ENCODE measurements around the gene GSTM3. TPM values are rescaled to one million over a fixed set of nuclear protein-coding genes. Genes with fewer than 3 reads are reported as not detected.
A peak's percentile ranks its signal among the peaks of the same experiment; 100 is the strongest.

The GSTM3 gene
- total RNA-seq, 1 donor from 2014 or later: 55.2 TPM

- H3K27me3 Mint-ChIP-seq (ENCODE audit: low read depth): no peaks in the 10 kb centered on the region
- peak overlapping the region; percentile 97 for H3K27ac Mint-ChIP-seq
- peak in 1 of 2 experiments; percentile 55 for DNase-seq (ENCODE audit: low spot score in 2 of 2, unreplicated experiment in 2 of 2)
- peaks cover 4% of the 10 kb centered on the region for H3K9me3 Mint-ChIP-seq
- no peaks in the 10 kb centered on the region for H3K36me3 Mint-ChIP-seq
- H3K4me1 Mint-ChIP-seq: peaks cover 65% of the 10 kb centered on the region
- TF ChIP-seq, protein P1, sequence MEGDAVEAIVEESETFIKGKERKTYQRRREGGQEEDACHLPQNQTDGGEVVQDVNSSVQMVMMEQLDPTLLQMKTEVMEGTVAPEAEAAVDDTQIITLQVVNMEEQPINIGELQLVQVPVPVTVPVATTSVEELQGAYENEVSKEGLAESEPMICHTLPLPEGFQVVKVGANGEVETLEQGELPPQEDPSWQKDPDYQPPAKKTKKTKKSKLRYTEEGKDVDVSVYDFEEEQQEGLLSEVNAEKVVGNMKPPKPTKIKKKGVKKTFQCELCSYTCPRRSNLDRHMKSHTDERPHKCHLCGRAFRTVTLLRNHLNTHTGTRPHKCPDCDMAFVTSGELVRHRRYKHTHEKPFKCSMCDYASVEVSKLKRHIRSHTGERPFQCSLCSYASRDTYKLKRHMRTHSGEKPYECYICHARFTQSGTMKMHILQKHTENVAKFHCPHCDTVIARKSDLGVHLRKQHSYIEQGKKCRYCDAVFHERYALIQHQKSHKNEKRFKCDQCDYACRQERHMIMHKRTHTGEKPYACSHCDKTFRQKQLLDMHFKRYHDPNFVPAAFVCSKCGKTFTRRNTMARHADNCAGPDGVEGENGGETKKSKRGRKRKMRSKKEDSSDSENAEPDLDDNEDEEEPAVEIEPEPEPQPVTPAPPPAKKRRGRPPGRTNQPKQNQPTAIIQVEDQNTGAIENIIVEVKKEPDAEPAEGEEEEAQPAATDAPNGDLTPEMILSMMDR (IDR thresholded peaks at IDR 0.05; ENCODE audit: unreplicated experiment): no peak
- H3K4me3 Mint-ChIP-seq: peak overlapping the region; percentile 26
These were observed 42.6 kb upstream of the GSTM3 start for GRCh38 chr1:109783436-109783835.

- Mint-ChIP-seq H3K9me3 (peaks cover 4% of the 10 kb centered on the region), H3K4me3 (peak overlapping the region; percentile 26), H3K27me3 (ENCODE audit: low read depth) (no peaks in the 10 kb centered on the region), H3K36me3 (no peaks in the 10 kb centered on the region), H3K4me1 (peaks cover 63% of the 10 kb centered on the region), H3K27ac (peak overlapping the region; percentile 97)
- TF ChIP-seq, protein P1 (IDR thresholded peaks at IDR 0.05; ENCODE audit: unreplicated experiment): no peak
- DNase-seq (ENCODE audit: low spot score in 2 of 2, unreplicated experiment in 2 of 2): no peak
These were observed 42.1 kb upstream of the GSTM3 start for GRCh38 chr1:109782927-109783326.

GRCh38 chr1:109782514-109782913 is 41.7 kb upstream of the GSTM3 start:
- peaks cover 4% of the 10 kb centered on the region for H3K9me3 Mint-ChIP-seq
- TF ChIP-seq, protein P1 (IDR thresholded peaks at IDR 0.05; ENCODE audit: unreplicated experiment): no peak
- H3K36me3 Mint-ChIP-seq: no peaks in the 10 kb centered on the region
- H3K27ac Mint-ChIP-seq: peak overlapping the region; percentile 97
- peaks cover 62% of the 10 kb centered on the region for H3K4me1 Mint-ChIP-seq
- no peaks in the 10 kb centered on the region for H3K27me3 Mint-ChIP-seq (ENCODE audit: low read depth)
- H3K4me3 Mint-ChIP-seq: peak overlapping the region; percentile 22
- no peak for DNase-seq (ENCODE audit: low spot score in 2 of 2, unreplicated experiment in 2 of 2)

DNA sequence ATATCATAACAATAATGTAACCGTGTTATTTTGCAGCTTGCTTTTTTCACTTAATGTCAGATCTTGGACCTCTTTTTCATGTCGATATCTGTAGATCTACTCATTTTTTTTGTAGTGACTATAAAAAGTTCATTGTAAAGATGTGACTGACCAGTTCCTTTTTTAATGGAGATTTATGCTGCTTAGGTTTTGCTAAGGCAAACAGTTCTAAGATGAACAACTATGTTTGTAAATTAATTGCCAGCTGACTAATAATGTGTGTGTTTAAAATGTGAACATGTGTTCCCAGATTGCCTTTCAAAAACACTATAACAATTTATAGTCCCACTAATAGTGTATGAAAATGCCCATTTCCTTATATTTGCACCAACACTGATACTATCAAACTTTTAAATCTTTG is 41.0 kb upstream of the GSTM3 start:
- no peaks in the 10 kb centered on the region for H3K36me3 Mint-ChIP-seq
- peak overlapping the region; percentile 97 for H3K27ac Mint-ChIP-seq
- H3K4me3 Mint-ChIP-seq: no peak overlapping the region
- DNase-seq (ENCODE audit: low spot score in 2 of 2, unreplicated experiment in 2 of 2): no peak
- TF ChIP-seq, protein P1 (IDR thresholded peaks at IDR 0.05; ENCODE audit: unreplicated experiment): no peak
- H3K4me1 Mint-ChIP-seq: peaks cover 62% of the 10 kb centered on the region
- peaks cover 4% of the 10 kb centered on the region for H3K9me3 Mint-ChIP-seq
- no peaks in the 10 kb centered on the region for H3K27me3 Mint-ChIP-seq (ENCODE audit: low read depth)

DNA sequence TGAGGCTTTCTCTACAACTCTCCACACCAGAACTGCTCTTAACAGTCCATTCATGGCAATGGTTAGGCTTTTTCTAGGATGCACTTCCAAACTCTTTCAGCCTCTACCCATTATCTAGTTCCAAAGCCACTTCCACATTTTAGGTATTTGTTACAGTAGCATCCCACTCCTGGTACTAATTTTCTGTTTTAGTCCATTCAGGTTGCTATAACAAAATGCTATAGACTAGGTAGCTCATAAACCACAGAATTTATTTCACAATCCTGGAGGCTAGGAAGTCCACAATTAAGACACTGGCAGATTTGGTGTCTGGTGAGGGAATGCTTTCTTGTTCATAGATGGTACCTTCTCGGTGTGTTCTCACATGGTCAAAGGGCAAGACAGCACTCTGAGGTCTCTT is 40.1 kb upstream of the GSTM3 start:
- Mint-ChIP-seq H3K4me3 (no peak overlapping the region), H3K27me3 (ENCODE audit: low read depth) (no peaks in the 10 kb centered on the region), H3K36me3 (no peaks in the 10 kb centered on the region), H3K9me3 (peaks cover 4% of the 10 kb centered on the region), H3K27ac (peak overlapping the region; percentile 41), H3K4me1 (peaks cover 53% of the 10 kb centered on the region)
- DNase-seq (ENCODE audit: low spot score in 2 of 2, unreplicated experiment in 2 of 2): no peak
- TF ChIP-seq, protein P1 (IDR thresholded peaks at IDR 0.05; ENCODE audit: unreplicated experiment): no peak
